Peyer's patch (tissue), 4 donors: ENCODE measurements around the gene MRPL14.

ENCODE experiments used
- POLR2A ChIP-seq, 2 donors: fragments of 450-650 bp; IDR thresholded peaks; one replicate each; pipeline ENCODE4 v1.5.1; 2017; ENCODE audit warnings: antibody characterized with exemption in 2 of 2, mild to moderate bottlenecking in 2 of 2, moderate library complexity in 2 of 2
- TF ChIP-seq, protein P1 (sequence below), 6 experiments: fragments of 450-650 bp in 4 of 6; fragments of 200-600 bp in 2 of 6; sonication (generic) in 1 of 6; IDR thresholded peaks; one replicate each; pipeline ENCODE4 v1.5.1; 2017 to 2019; ENCODE audit warnings: antibody characterized with exemption in 6 of 6, mild to moderate bottlenecking in 3 of 6, moderate library complexity in 1 of 6

DNA sequence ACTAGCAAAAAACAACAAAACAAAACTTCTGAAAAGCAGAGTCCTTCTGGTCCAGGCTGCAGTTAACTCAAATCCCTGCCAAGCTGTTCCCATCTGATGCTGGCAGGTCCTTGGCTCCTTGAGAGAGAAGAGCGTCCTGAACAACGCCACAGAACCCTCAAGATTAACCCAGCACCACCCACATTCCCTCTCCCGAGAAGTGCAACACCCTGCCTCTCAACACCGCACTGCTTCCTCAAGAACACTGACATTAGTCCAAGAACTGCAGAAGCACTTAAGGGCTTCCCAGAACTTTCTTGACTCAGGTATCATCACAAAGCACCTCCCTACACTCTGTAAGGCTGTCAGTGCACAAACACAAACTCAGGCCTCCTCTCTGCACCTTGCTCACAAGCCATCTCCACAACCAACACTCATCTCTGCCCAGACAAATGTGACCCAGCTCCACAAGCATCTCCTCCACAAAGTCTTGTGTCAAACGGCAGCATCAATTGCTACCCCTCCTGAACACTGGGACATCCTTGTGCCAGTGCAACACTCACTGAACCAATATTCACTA, 7.5 kb downstream of the MRPL14 start:
- TF ChIP-seq, protein P1, sequence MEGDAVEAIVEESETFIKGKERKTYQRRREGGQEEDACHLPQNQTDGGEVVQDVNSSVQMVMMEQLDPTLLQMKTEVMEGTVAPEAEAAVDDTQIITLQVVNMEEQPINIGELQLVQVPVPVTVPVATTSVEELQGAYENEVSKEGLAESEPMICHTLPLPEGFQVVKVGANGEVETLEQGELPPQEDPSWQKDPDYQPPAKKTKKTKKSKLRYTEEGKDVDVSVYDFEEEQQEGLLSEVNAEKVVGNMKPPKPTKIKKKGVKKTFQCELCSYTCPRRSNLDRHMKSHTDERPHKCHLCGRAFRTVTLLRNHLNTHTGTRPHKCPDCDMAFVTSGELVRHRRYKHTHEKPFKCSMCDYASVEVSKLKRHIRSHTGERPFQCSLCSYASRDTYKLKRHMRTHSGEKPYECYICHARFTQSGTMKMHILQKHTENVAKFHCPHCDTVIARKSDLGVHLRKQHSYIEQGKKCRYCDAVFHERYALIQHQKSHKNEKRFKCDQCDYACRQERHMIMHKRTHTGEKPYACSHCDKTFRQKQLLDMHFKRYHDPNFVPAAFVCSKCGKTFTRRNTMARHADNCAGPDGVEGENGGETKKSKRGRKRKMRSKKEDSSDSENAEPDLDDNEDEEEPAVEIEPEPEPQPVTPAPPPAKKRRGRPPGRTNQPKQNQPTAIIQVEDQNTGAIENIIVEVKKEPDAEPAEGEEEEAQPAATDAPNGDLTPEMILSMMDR (IDR thresholded peaks at IDR 0.05): no peak
- no peak for TF ChIP-seq POLR2A (IDR thresholded peaks at IDR 0.05)
